Left lobe of liver (tissue), 2 donors: ENCODE data around the gene BLVRB. TPM values are rescaled to one million over a fixed set of nuclear protein-coding genes. Genes with fewer than 3 reads are reported as not detected.
A peak's percentile ranks its signal among the peaks of the same experiment; 100 is the strongest.
"Not testable (repeated sequence)": the region's sequence is repeated elsewhere in the genome, so short reads cannot be mapped to it uniquely, and the experiment has no call there.

ENCODE experiments used
- ATAC-seq: fragments of 200-7000 bp; cut with Tn5 transposase; one replicate; pipeline ENCODE4 v1.9.1; 2020; ENCODE audit warnings: mild to moderate bottlenecking, moderate library complexity
- DNase-seq: peaks from one replicate; pipeline ENCODE4 v3.0.0-alpha.2; 2020; ENCODE audit warnings: low spot score
- total RNA-seq: library from RNA; stranded (reverse); gene quantifications from one replicate; pipeline ENCODE4 v1.2.1, GENCODE V29; 2021
- donor health status: DM: no; HTN: no; CAD: no; lungs with moderate emphysema.
- donor health status: DM: no; HTN: yes; CAD: no.

BLVRB gene
- total RNA-seq, 1 donor from 2014 or later = 149 TPM

GRCh38 chr19:40489882-40490230 lies 24.3 kb upstream of the BLVRB start:
- ATAC-seq = no peak
- no peak for DNase-seq

GRCh38 chr19:40486017-40486416 lies 20.5 kb upstream of the BLVRB start:
- no peak for ATAC-seq
- no peak for DNase-seq

GRCh38 chr19:40475878-40476644 lies 10.5 kb upstream of the BLVRB start:
- not testable (repeated sequence) for ATAC-seq

GRCh38 chr19:40474737-40475136 lies 9.2 kb upstream of the BLVRB start:
- DNase-seq (no peak), ATAC-seq (no peak)

More at GRCh38 chr19:40475878-40476644, 10.5 kb upstream of the BLVRB start:
- DNase-seq = not testable (repeated sequence)

GRCh38 chr19:40472516-40472915 lies 7.0 kb upstream of the BLVRB start:
- DNase-seq = no peak
- ATAC-seq = no peak

GRCh38 chr19:40471111-40471510 lies 5.6 kb upstream of the BLVRB start:
- ATAC-seq = no peak
- no peak for DNase-seq

GRCh38 chr19:40469011-40469410 lies 3.5 kb upstream of the BLVRB start:
- no peak for DNase-seq
- no peak for ATAC-seq

- no peak for DNase-seq
- ATAC-seq = no peak
Measured at GRCh38 chr19:40466985-40467734, 1.6 kb upstream of the BLVRB start, which contains the start of gene SPTBN4. Gene SPTBN4 (plus strand): TSS chr19:40467001. CDS start chr19:40472622, 5,621 bp downstream.

GRCh38 chr19:40466219-40466984 lies 857 bp upstream of the BLVRB start:
- ATAC-seq (peak; percentile 10), DNase-seq (peak; percentile 60)

- DNase-seq = no peak
- peak; percentile 45 for ATAC-seq
Measured at GRCh38 chr19:40465025-40465556, 454 bp downstream of the BLVRB start.

GRCh38 chr19:40464059-40465024 lies 1.2 kb downstream of the BLVRB start:
- peak; percentile 45 for ATAC-seq
- peak; percentile 83 for DNase-seq

- not testable (repeated sequence) for ATAC-seq, DNase-seq
Measured at GRCh38 chr19:40463587-40464037, 1.9 kb downstream of the BLVRB start.

GRCh38 chr19:40461669-40462221 lies 3.8 kb downstream of the BLVRB start:
- DNase-seq (peak; percentile 65), ATAC-seq (peak; percentile 14)

GRCh38 chr19:40460185-40460584 lies 5.4 kb downstream of the BLVRB start:
- ATAC-seq = no peak
- DNase-seq = no peak

GRCh38 chr19:40458597-40458974 lies 7.0 kb downstream of the BLVRB start:
- no peak for ATAC-seq
- DNase-seq = no peak

GRCh38 chr19:40457953-40458596 lies 7.5 kb downstream of the BLVRB start:
- DNase-seq = no peak
- no peak for ATAC-seq

GRCh38 chr19:40457048-40457447 lies 8.5 kb downstream of the BLVRB start:
- ATAC-seq (no peak), DNase-seq (no peak)

GRCh38 chr19:40453943-40454342 lies 11.6 kb downstream of the BLVRB start:
- not testable (repeated sequence) for ATAC-seq, DNase-seq

- DNase-seq = no peak
- ATAC-seq = no peak
Measured at GRCh38 chr19:40453151-40453735, 12.3 kb downstream of the BLVRB start.
